Left lung (tissue), 10 donors: ENCODE results near the gene ZKSCAN8. TPM values are rescaled to one million over a fixed set of nuclear protein-coding genes. Genes with fewer than 3 reads are reported as not detected.

Source experiments
- ATAC-seq: fragments of 200-7000 bp; cut with Tn5 transposase; one replicate; pipeline ENCODE4 v1.9.1; 2020; ENCODE audit warnings: moderate library complexity
- DNase-seq, 4 donors: peaks; one replicate each; pipeline ENCODE4 v3.0.0-alpha.2; 2013 to 2020
- H3K27ac ChIP-seq, 2 donors: fragments of 200-600 bp; sonication (generic) in 1 of 2; one replicate each; pipeline versions ENCODE4 v1.5.0 to v1.8.0; 2020 to 2021
- H3K27me3 ChIP-seq, 2 donors: fragments of 200-600 bp; sonication (generic) in 1 of 2; one replicate each; pipeline versions ENCODE4 v1.5.0 to v1.8.0; 2020 to 2021
- H3K36me3 ChIP-seq, 2 donors: fragments of 200-600 bp; sonication (generic) in 1 of 2; one replicate each; pipeline versions ENCODE4 v1.5.0 to v1.8.0; 2020 to 2021
- H3K4me1 ChIP-seq, 2 donors: fragments of 200-600 bp; one replicate each; pipeline ENCODE4 v1.8.0; 2021
- H3K4me3 ChIP-seq, 2 donors: fragments of 200-600 bp; sonication (generic) in 1 of 2; one replicate each; pipeline versions ENCODE4 v1.5.0 to v1.8.0; 2020 to 2021; ENCODE audit warnings: mild to moderate bottlenecking in 1 of 2
- H3K9me3 ChIP-seq, 2 donors: fragments of 200-600 bp; sonication (generic) in 1 of 2; one replicate each; pipeline versions ENCODE4 v1.5.0 to v1.8.0; 2020 to 2021
- CTCF ChIP-seq, 2 donors: fragments of 200-600 bp; sonication (generic) in 1 of 2; IDR thresholded peaks; one replicate each; pipeline versions ENCODE4 v1.5.0 to v1.8.0; 2021; ENCODE audit warnings: antibody characterized with exemption in 2 of 2
- intact Hi-C, 2 donors: fragments of 100-400 bp; cut with DNase I; formaldehyde crosslinking; loops; one replicate each; pipeline versions ENCODE4 v1.11.2 to v1.14.2; 2022
- polyA plus RNA-seq, 6 donors: library from polyadenylated mRNA; unstranded; fragments of 120-200 nt; gene quantifications; one replicate each; pipeline ENCODE4 v1.2.1, GENCODE V29; 2013; ENCODE audit not compliant: insufficient read length in 6 of 6
- total RNA-seq, 2 donors: library from RNA; stranded (reverse); fragmentation: NEBNext Ultra II Directional; extraction: Animal tissue kit (Norgen Biotek cat#: 25700); gene quantifications; one replicate each; pipeline ENCODE4 v1.2.1, GENCODE V29; 2021
- donor health status: DM: no; HTN: yes; CAD: no.
- donor health status: DM: no; HTN: no; CAD: no.

ZKSCAN8 gene
- total and polyA plus RNA-seq, 8 donors: 14.1 to 50.2 (median 44.7) TPM

GRCh38 chr6:28137505-28137981 is 4.1 kb upstream of the ZKSCAN8 start:
- H3K4me1 ChIP-seq: peaks cover under 1 to 45% of the 10 kb centered on the region in 2 donors
- DNase-seq (no peak), ATAC-seq (peak; percentile 4)

GRCh38 chr6:28139860-28140543 is 1.7 kb upstream of the ZKSCAN8 start:
- intact Hi-C loops: no loop called here
- no peak for TF ChIP-seq CTCF (IDR thresholded peaks at IDR 0.05)
- no peak for ATAC-seq

More at GRCh38 chr6:28137505-28137981, 4.1 kb upstream of the ZKSCAN8 start:
- peak overlapping the region; percentile 93 to 96 for H3K27ac ChIP-seq
- no peak for TF ChIP-seq CTCF (IDR thresholded peaks at IDR 0.05)
- no peaks in the 10 kb centered on the region for H3K27me3 ChIP-seq
- intact Hi-C loops: no loop called here
- no peaks in the 10 kb centered on the region for H3K36me3 ChIP-seq
- H3K9me3 ChIP-seq: no peaks in the 10 kb centered on the region
- peak overlapping the region; percentile 79 to 80 for H3K4me3 ChIP-seq

GRCh38 chr6:28140616-28141015 is 1.1 kb upstream of the ZKSCAN8 start:
- Histone ChIP-seq H3K4me3 (peak overlapping the region in 1 of 2 donors; percentile 12), H3K9me3 (no peaks in the 10 kb centered on the region), H3K4me1 (peaks cover 6 to 47% of the 10 kb centered on the region in 2 donors), H3K27me3 (no peaks in the 10 kb centered on the region), H3K27ac (no peak overlapping the region), H3K36me3 (no peaks in the 10 kb centered on the region)
- intact Hi-C loops: no loop called here
- TF ChIP-seq CTCF (IDR thresholded peaks at IDR 0.05): no peak
- no peak for DNase-seq
- ATAC-seq: no peak

More at GRCh38 chr6:28139860-28140543, 1.7 kb upstream of the ZKSCAN8 start:
- Histone ChIP-seq H3K4me3 (peak overlapping the region in 1 of 2 donors; percentile 12), H3K27me3 (no peaks in the 10 kb centered on the region), H3K27ac (no peak overlapping the region), H3K36me3 (no peaks in the 10 kb centered on the region), H3K9me3 (no peaks in the 10 kb centered on the region), H3K4me1 (peaks cover 6 to 53% of the 10 kb centered on the region in 2 donors)
- no peak for DNase-seq

- DNase-seq (no peak), ATAC-seq (no peak)
- Histone ChIP-seq H3K4me3 (peak overlapping the region; percentile 74 to 80), H3K4me1 (peaks cover 6 to 37% of the 10 kb centered on the region in 2 donors), H3K36me3 (peaks cover 0 to 7% of the 10 kb centered on the region in 2 donors), H3K27ac (no peak overlapping the region), H3K9me3 (no peaks in the 10 kb centered on the region), H3K27me3 (no peaks in the 10 kb centered on the region)
- intact Hi-C loops: no loop called here
- no peak for TF ChIP-seq CTCF (IDR thresholded peaks at IDR 0.05)
These were observed 763 bp downstream of the ZKSCAN8 start for GRCh38 chr6:28142446-28142845.

GRCh38 chr6:28145231-28145630 is 3.5 kb downstream of the ZKSCAN8 start:
- Histone ChIP-seq H3K36me3 (peaks cover 0 to 32% of the 10 kb centered on the region in 2 donors), H3K4me3 (no peak overlapping the region), H3K4me1 (peaks cover 6 to 25% of the 10 kb centered on the region in 2 donors), H3K27ac (no peak overlapping the region), H3K27me3 (no peaks in the 10 kb centered on the region), H3K9me3 (no peaks in the 10 kb centered on the region)
- TF ChIP-seq CTCF (IDR thresholded peaks at IDR 0.05): no peak
- DNase-seq (no peak), ATAC-seq (no peak)
- intact Hi-C loops: no loop called here
